Neural cell (in vitro differentiated cells): ENCODE data around the gene PIGS. TPM values are rescaled to one million over a fixed set of nuclear protein-coding genes. Genes with fewer than 3 reads are reported as not detected.

Source experiments
- H2AFZ ChIP-seq: fragments of 200-600, 300-800 bp; sonication (generic), shearing (Covaris generic); 2 replicates; pipeline ENCODE4 v1.6.0; 2014; ENCODE audit warnings: low read depth, mild to moderate bottlenecking, antibody characterized with exemption, low read length, moderate library complexity
- H3F3A ChIP-seq: fragments of 200-600 bp; shearing (Covaris generic); 2 replicates; pipeline ENCODE4 v1.6.1; 2016; ENCODE audit warnings: mild to moderate bottlenecking, moderate library complexity, mixed read lengths, antibody characterized with exemption, low read length; ENCODE audit not compliant: insufficient read depth, poor library complexity, severe bottlenecking
- H3K27ac ChIP-seq: fragments of 200-600, 300-800 bp; sonication (generic), shearing (Covaris generic); 2 replicates; pipeline ENCODE4 v1.5.1; 2014; ENCODE audit warnings: mild to moderate bottlenecking, low read length, moderate library complexity
- H3K27me3 ChIP-seq: fragments of 300-800, 200-600 bp; sonication (generic), shearing (Covaris generic); 2 replicates; pipeline ENCODE4 v1.6.0; 2014; ENCODE audit warnings: mild to moderate bottlenecking, low read depth, low read length, moderate library complexity; ENCODE audit not compliant: insufficient read depth
- H3K36me3 ChIP-seq: fragments of 300-800, 200-600 bp; sonication (generic), shearing (Covaris generic); 2 replicates; pipeline ENCODE4 v1.5.1; 2014; ENCODE audit warnings: mild to moderate bottlenecking, antibody characterized with exemption, low read length, moderate library complexity; ENCODE audit not compliant: insufficient read depth
- H3K4me2 ChIP-seq: fragments of 300-800, 200-600 bp; sonication (generic), shearing (Covaris generic); 2 replicates; pipeline ENCODE4 v1.6.0; 2014; ENCODE audit warnings: mild to moderate bottlenecking, low read length
- H3K4me3 ChIP-seq: fragments of 300-800, 200-600 bp; sonication (generic), shearing (Covaris generic); 2 replicates; pipeline ENCODE4 v1.5.1; 2014; ENCODE audit warnings: mild to moderate bottlenecking, low read length, moderate library complexity
- H3K79me2 ChIP-seq: fragments of 200-600 bp; shearing (Covaris generic); replicated peaks from 2 replicates; pipeline ENCODE4 v1.6.0; 2014; ENCODE audit warnings: mild to moderate bottlenecking, low read length, moderate library complexity; ENCODE audit not compliant: insufficient read depth
- H3K9ac ChIP-seq: fragments of 300-800, 200-600 bp; sonication (generic), shearing (Covaris generic); 2 replicates; pipeline ENCODE4 v1.6.1; 2016; ENCODE audit warnings: mild to moderate bottlenecking, low read length, mixed read lengths
- H3K9me2 ChIP-seq: fragments of 200-600 bp; shearing (Covaris generic); 2 replicates; pipeline ENCODE4 v1.6.1; 2016; ENCODE audit warnings: mild to moderate bottlenecking, low read length, mixed read lengths; ENCODE audit not compliant: insufficient read depth
- H3K9me3 ChIP-seq: fragments of 200-600, 300-800 bp; sonication (generic), shearing (Covaris generic); 2 replicates; pipeline ENCODE4 v1.6.1; 2016; ENCODE audit warnings: mild to moderate bottlenecking, mixed run types, low read length, moderate library complexity, mixed read lengths
- H4K20me1 ChIP-seq: fragments of 200-600 bp; shearing (Covaris generic); 2 replicates; pipeline ENCODE4 v1.6.1; 2016; ENCODE audit warnings: mild to moderate bottlenecking, mixed run types; ENCODE audit not compliant: insufficient read depth
- CTCF ChIP-seq: fragments of 450-650 bp; IDR thresholded peaks from 2 replicates; pipeline ENCODE4 v1.5.1; 2014; ENCODE audit warnings: antibody characterized with exemption, mild to moderate bottlenecking, moderate library complexity; ENCODE audit not compliant: poor library complexity, severe bottlenecking
- EP300 ChIP-seq: fragments of 450-650 bp; conservative IDR thresholded peaks from 2 replicates; pipeline ENCODE4 v1.6.1; 2014; ENCODE audit warnings: antibody characterized with exemption, mild to moderate bottlenecking, moderate library complexity; ENCODE audit not compliant: poor library complexity, severe bottlenecking
- EZH2 ChIP-seq: fragments of 200-600, 300-800 bp; shearing (Covaris generic), sonication (generic); IDR thresholded peaks from 2 replicates; pipeline ENCODE4 v1.6.1; 2014; ENCODE audit warnings: antibody characterized with exemption, low read length, borderline replicate concordance, mild to moderate bottlenecking; ENCODE audit not compliant: insufficient read depth, poor library complexity, severe bottlenecking
- MXI1 ChIP-seq: fragments of 450-650 bp; conservative IDR thresholded peaks from 2 replicates; pipeline ENCODE4 v1.6.1; 2014; ENCODE audit warnings: antibody characterized with exemption, mild to moderate bottlenecking; ENCODE audit not compliant: poor library complexity, severe bottlenecking
- POLR2AphosphoS5 ChIP-seq: IDR thresholded peaks from 2 replicates; pipeline ENCODE4 v1.6.1; 2012
- RAD21 ChIP-seq: fragments of 450-650 bp; conservative IDR thresholded peaks from 2 replicates; pipeline ENCODE4 v1.6.1; 2014; ENCODE audit warnings: antibody characterized with exemption, mild to moderate bottlenecking, moderate library complexity
- REST ChIP-seq: IDR thresholded peaks from 2 replicates; pipeline ENCODE4 v1.6.1; 2012; ENCODE audit warnings: borderline replicate concordance
- SMC3 ChIP-seq: fragments of 450-650 bp; conservative IDR thresholded peaks from 2 replicates; pipeline ENCODE4 v1.6.1; 2014; ENCODE audit warnings: antibody characterized with exemption, mild to moderate bottlenecking, moderate library complexity; ENCODE audit not compliant: poor library complexity
- TAF1 ChIP-seq: IDR thresholded peaks from 2 replicates; pipeline ENCODE4 v1.6.1; 2012; ENCODE audit warnings: low read depth
- polyA plus RNA-seq: library from polyadenylated mRNA; depleted of rRNA; stranded (reverse); fragments of >200 nt; gene quantifications from 2 replicates; pipeline ENCODE4 v1.2.3, GENCODE V29; 2014

The PIGS gene
- polyA plus RNA-seq, 1 donor from 2014 or later: 37.6 TPM

GRCh38 chr17:28541439-28541838, 29.9 kb downstream of the PIGS start:
- Histone ChIP-seq H3K27ac (no peak overlapping the region), H3K4me3 (no peak overlapping the region), H3K27me3 (no peaks in the 10 kb centered on the region), H3K36me3 (no peaks in the 10 kb centered on the region), H3K79me2 (no peaks in the 10 kb centered on the region), H3F3A (no peaks in the 10 kb centered on the region), H3K9me2 (no peaks in the 10 kb centered on the region), H3K9ac (no peak overlapping the region), H2AFZ (no peak overlapping the region), H3K9me3 (no peaks in the 10 kb centered on the region), H4K20me1 (no peaks in the 10 kb centered on the region), H3K4me2 (no peak overlapping the region)
- TF ChIP-seq EP300 (no peak), POLR2AphosphoS5 (no peak), SMC3 (no peak), RAD21 (no peak), CTCF (no peak), MXI1 (no peak), EZH2 (no peak), TAF1 (no peak), REST (no peak)

GRCh38 chr17:28540231-28540630, 31.1 kb downstream of the PIGS start:
- no peaks in the 10 kb centered on the region for H3K27me3 ChIP-seq
- no peak for TF ChIP-seq SMC3
- TF ChIP-seq REST: no peak
- no peak overlapping the region for H3K9ac ChIP-seq
- H3K4me2 ChIP-seq: no peak overlapping the region
- no peak overlapping the region for H3K4me3 ChIP-seq
- no peaks in the 10 kb centered on the region for H3F3A ChIP-seq
- H3K9me3 ChIP-seq: no peaks in the 10 kb centered on the region
- no peaks in the 10 kb centered on the region for H3K9me2 ChIP-seq
- H3K27ac ChIP-seq: no peak overlapping the region
- no peak overlapping the region for H2AFZ ChIP-seq
- no peaks in the 10 kb centered on the region for H3K79me2 ChIP-seq
- no peaks in the 10 kb centered on the region for H4K20me1 ChIP-seq
- no peaks in the 10 kb centered on the region for H3K36me3 ChIP-seq
